ENCODE measurements around the gene FCSK. TPM values are rescaled to one million over a fixed set of nuclear protein-coding genes. Genes with fewer than 3 reads are reported as not detected.

Gene FCSK
- polyA plus RNA-seq, 1 donor from 2014 or later, result 10.7 TPM

GRCh38 chr16:70453117-70453891 lies 1.1 kb upstream of the FCSK start:
- no peak overlapping the region for H3K27ac ChIP-seq (ENCODE audit: low read length)
- H3K36me3 ChIP-seq (ENCODE audit: insufficient read depth, low read length), result no peaks in the 10 kb centered on the region
- H4K20me1 ChIP-seq (ENCODE audit: insufficient read depth), result no peaks in the 10 kb centered on the region
- no peaks in the 10 kb centered on the region for H3K79me2 ChIP-seq (replicated peaks; ENCODE audit: insufficient read depth, low read length)
- peak overlapping the region; percentile 97 for H2AFZ ChIP-seq (ENCODE audit: low read depth, low read length)
- no peaks in the 10 kb centered on the region for H3K9me2 ChIP-seq (ENCODE audit: insufficient read depth, low read length)
- no peak overlapping the region for H3K9ac ChIP-seq (ENCODE audit: low read length)
- peak overlapping the region; percentile 96 for H3K4me3 ChIP-seq (ENCODE audit: low read length)
- no peaks in the 10 kb centered on the region for H3K9me3 ChIP-seq (ENCODE audit: low read length)
- peak overlapping the region; percentile 69 for H3K4me2 ChIP-seq (ENCODE audit: low read length)
- no peak for TF ChIP-seq TAF1 (IDR thresholded peaks at IDR 0.05; ENCODE audit: low read depth)
- TF ChIP-seq EP300 (conservative IDR thresholded peaks at IDR 0.05; ENCODE audit: poor library complexity, severe bottlenecking), result no peak
- TF ChIP-seq EZH2 (IDR thresholded peaks at IDR 0.05; ENCODE audit: borderline replicate concordance, insufficient read depth, low read length, poor library complexity, severe bottlenecking), result no peak
- no peak for TF ChIP-seq REST (IDR thresholded peaks at IDR 0.05; ENCODE audit: borderline replicate concordance)
- no peak for TF ChIP-seq RAD21 (conservative IDR thresholded peaks at IDR 0.05)
- no peak for TF ChIP-seq MXI1 (conservative IDR thresholded peaks at IDR 0.05; ENCODE audit: poor library complexity, severe bottlenecking)
- H3K27me3 ChIP-seq (ENCODE audit: insufficient read depth, low read depth, low read length), result no peaks in the 10 kb centered on the region
- no peaks in the 10 kb centered on the region for H3F3A ChIP-seq (ENCODE audit: insufficient read depth, low read length, poor library complexity, severe bottlenecking)

- no peaks in the 10 kb centered on the region for H3K9me2 ChIP-seq (ENCODE audit: insufficient read depth, low read length)
- TF ChIP-seq EZH2 (IDR thresholded peaks at IDR 0.05; ENCODE audit: borderline replicate concordance, insufficient read depth, low read length, poor library complexity, severe bottlenecking) (no peak), EP300 (conservative IDR thresholded peaks at IDR 0.05; ENCODE audit: poor library complexity, severe bottlenecking) (no peak), RAD21 (conservative IDR thresholded peaks at IDR 0.05) (no peak), MXI1 (conservative IDR thresholded peaks at IDR 0.05; ENCODE audit: poor library complexity, severe bottlenecking) (no peak), SMC3 (conservative IDR thresholded peaks at IDR 0.05; ENCODE audit: poor library complexity) (no peak), TAF1 (IDR thresholded peaks at IDR 0.05; ENCODE audit: low read depth) (no peak), POLR2AphosphoS5 (IDR thresholded peaks at IDR 0.05) (no peak), REST (IDR thresholded peaks at IDR 0.05; ENCODE audit: borderline replicate concordance) (no peak), CTCF (IDR thresholded peaks at IDR 0.05; ENCODE audit: poor library complexity, severe bottlenecking) (no peak)
- peak overlapping the region; percentile 69 for H3K4me2 ChIP-seq (ENCODE audit: low read length)
- H3K9ac ChIP-seq (ENCODE audit: low read length), result peak overlapping the region; percentile 95
- no peaks in the 10 kb centered on the region for H3K79me2 ChIP-seq (replicated peaks; ENCODE audit: insufficient read depth, low read length)
- peak overlapping the region; percentile 96 for H3K4me3 ChIP-seq (ENCODE audit: low read length)
- no peaks in the 10 kb centered on the region for H3K36me3 ChIP-seq (ENCODE audit: insufficient read depth, low read length)
- H3K27me3 ChIP-seq (ENCODE audit: insufficient read depth, low read depth, low read length), result no peaks in the 10 kb centered on the region
- H3K9me3 ChIP-seq (ENCODE audit: low read length), result no peaks in the 10 kb centered on the region
- no peaks in the 10 kb centered on the region for H4K20me1 ChIP-seq (ENCODE audit: insufficient read depth)
- H2AFZ ChIP-seq (ENCODE audit: low read depth, low read length), result peak overlapping the region; percentile 97
- H3F3A ChIP-seq (ENCODE audit: insufficient read depth, low read length, poor library complexity, severe bottlenecking), result no peaks in the 10 kb centered on the region
- H3K27ac ChIP-seq (ENCODE audit: low read length), result peak overlapping the region; percentile 92
Observed at GRCh38 chr16:70453892-70454221, 538 bp upstream of the FCSK start.
